ENCODE measurements around the gene GET4. TPM values are rescaled to one million over a fixed set of nuclear protein-coding genes. Genes with fewer than 3 reads are reported as not detected.
"Not testable (repeated sequence)": the region's sequence is repeated elsewhere in the genome, so short reads cannot be mapped to it uniquely, and the experiment has no call there.

GET4 gene
- total RNA-seq, 3 donors from 2014 or later (not counting 1 experiment from before 2014, with no cell fraction given): 69.3 to 81.6 (median 73.2) TPM

- Histone ChIP-seq H3K4me1 (ENCODE audit: control insufficient read depth, insufficient read depth, low read length) (peaks cover 30% of the 10 kb centered on the region), H3K4me3 (ENCODE audit: low read length) (no peak overlapping the region), H3K27me3 (ENCODE audit: control insufficient read depth, insufficient read depth, low read length) (no peaks in the 10 kb centered on the region), H3K9me3 (ENCODE audit: control insufficient read depth, insufficient read depth, low read length) (no peaks in the 10 kb centered on the region), H3K27ac (ENCODE audit: low read length) (no peak overlapping the region), H3K36me3 (ENCODE audit: control insufficient read depth, insufficient read depth, low read length) (peaks cover 6% of the 10 kb centered on the region)
- H3K4me1 Mint-ChIP-seq: peaks cover 31 to 43% of the 10 kb centered on the region in 2 donors
- H3K27ac Mint-ChIP-seq: peak overlapping the region; percentile 54 to 73
- intact Hi-C loops (cut with micrococcal nuclease): no loop called here
- no peaks in the 10 kb centered on the region for H3K27me3 Mint-ChIP-seq (ENCODE audit: low read depth in 2 of 2)
- 88% methylated on average over 1 of the region's 2 CpGs for WGBS (ENCODE audit: insufficient coverage)
- peak overlapping the region; percentile 13 for H3K4me3 Mint-ChIP-seq
- ATAC-seq (no peak), DNase-seq (no peak)
- no peaks in the 10 kb centered on the region for H3K9me3 Mint-ChIP-seq
- no peak for TF ChIP-seq CTCF (IDR thresholded peaks at IDR 0.05)
- H3K36me3 Mint-ChIP-seq: no peaks in the 10 kb centered on the region
Measured at GRCh38 chr7:940599-941408, 64.5 kb downstream of the GET4 start.

- H3K4me3 ChIP-seq (ENCODE audit: low read length); H3K27me3 ChIP-seq (ENCODE audit: control insufficient read depth, insufficient read depth, low read length); H3K27ac ChIP-seq (ENCODE audit: low read length); H3K9me3 Mint-ChIP-seq; ATAC-seq; H3K36me3 Mint-ChIP-seq; H3K27me3 Mint-ChIP-seq (ENCODE audit: low read depth in 2 of 2); H3K9me3 ChIP-seq (ENCODE audit: control insufficient read depth, insufficient read depth, low read length); H3K27ac Mint-ChIP-seq; DNase-seq; intact Hi-C loops (cut with micrococcal nuclease); H3K36me3 ChIP-seq (ENCODE audit: control insufficient read depth, insufficient read depth, low read length); H3K4me3 Mint-ChIP-seq: not testable (repeated sequence)
- WGBS (ENCODE audit: insufficient coverage): 92% methylated on average over 4 of the region's 4 CpGs
- H3K4me1 ChIP-seq (ENCODE audit: control insufficient read depth, insufficient read depth, low read length): peaks cover 20% of the 10 kb centered on the region
- peaks cover 26 to 39% of the 10 kb centered on the region in 2 donors for H3K4me1 Mint-ChIP-seq
Measured at GRCh38 chr7:943793-944192, 67.4 kb downstream of the GET4 start.

- 97% methylated on average over 5 of the region's 5 CpGs for WGBS (ENCODE audit: insufficient coverage)
- intact Hi-C loops (cut with micrococcal nuclease): no loop called here
- H3K9me3 ChIP-seq (ENCODE audit: control insufficient read depth, insufficient read depth, low read length): no peaks in the 10 kb centered on the region
- peaks cover 4% of the 10 kb centered on the region for H3K36me3 ChIP-seq (ENCODE audit: control insufficient read depth, insufficient read depth, low read length)
- ATAC-seq: no peak
- H3K27me3 ChIP-seq (ENCODE audit: control insufficient read depth, insufficient read depth, low read length): no peaks in the 10 kb centered on the region
- Mint-ChIP-seq H3K4me3 (no peak overlapping the region), H3K27ac (no peak overlapping the region), H3K4me1 (peaks cover 33 to 45% of the 10 kb centered on the region in 2 donors), H3K9me3 (no peaks in the 10 kb centered on the region), H3K27me3 (ENCODE audit: low read depth in 2 of 2) (no peaks in the 10 kb centered on the region), H3K36me3 (no peaks in the 10 kb centered on the region)
- H3K4me3 ChIP-seq (ENCODE audit: low read length): no peak overlapping the region
- no peak overlapping the region for H3K27ac ChIP-seq (ENCODE audit: low read length)
- no peak for TF ChIP-seq CTCF (IDR thresholded peaks at IDR 0.05)
- DNase-seq: no peak
- H3K4me1 ChIP-seq (ENCODE audit: control insufficient read depth, insufficient read depth, low read length): peaks cover 20% of the 10 kb centered on the region
Measured at GRCh38 chr7:944744-945143, 68.4 kb downstream of the GET4 start.

- peaks cover 33 to 45% of the 10 kb centered on the region in 2 donors for H3K4me1 Mint-ChIP-seq
- Histone ChIP-seq H3K9me3 (ENCODE audit: control insufficient read depth, insufficient read depth, low read length) (no peaks in the 10 kb centered on the region), H3K4me3 (ENCODE audit: low read length) (no peak overlapping the region), H3K4me1 (ENCODE audit: control insufficient read depth, insufficient read depth, low read length) (peaks cover 20% of the 10 kb centered on the region), H3K27me3 (ENCODE audit: control insufficient read depth, insufficient read depth, low read length) (no peaks in the 10 kb centered on the region), H3K36me3 (ENCODE audit: control insufficient read depth, insufficient read depth, low read length) (peaks cover 4% of the 10 kb centered on the region), H3K27ac (ENCODE audit: low read length) (no peak overlapping the region)
- no peaks in the 10 kb centered on the region for H3K27me3 Mint-ChIP-seq (ENCODE audit: low read depth in 2 of 2)
- no peaks in the 10 kb centered on the region for H3K36me3 Mint-ChIP-seq
- intact Hi-C loops (cut with micrococcal nuclease): no loop called here
- ATAC-seq (no peak), DNase-seq (no peak)
- TF ChIP-seq CTCF (IDR thresholded peaks at IDR 0.05): no peak
- H3K27ac Mint-ChIP-seq: no peak overlapping the region
- no peaks in the 10 kb centered on the region for H3K9me3 Mint-ChIP-seq
- 95% methylated on average over 13 of the region's 13 CpGs for WGBS (ENCODE audit: insufficient coverage)
- H3K4me3 Mint-ChIP-seq: no peak overlapping the region
Measured at GRCh38 chr7:945147-945555, 68.8 kb downstream of the GET4 start.

Measured in natural killer cell (primary cell).